H1 (cell line): ENCODE measurements around the gene DPP4. TPM values are rescaled to one million over a fixed set of nuclear protein-coding genes. Genes with fewer than 3 reads are reported as not detected.

Experiments used
- CTCF ChIA-PET: fragments of 300-600 bp; sonication (Branson Sonifier 250); formaldehyde crosslinking; loops from one replicate; lab custom pipeline; 2021; ENCODE audit not compliant: partially characterized antibody; lab: Charles Lee
- POLR2A ChIA-PET: fragments of 300-600 bp; sonication (Branson Sonifier 250); formaldehyde crosslinking; loops from one replicate; lab custom pipeline; 2021; ENCODE audit warnings: inconsistent platforms; ENCODE audit not compliant: partially characterized antibody; lab: Charles Lee
- DNase-seq, 2 experiments: peaks; one replicate each; pipeline versions ENCODE4 v3.0.0 to v3.0.0-alpha.2; 2010 to 2022; ENCODE audit warnings: low spot score in 2 of 2, low read depth in 1 of 2, mixed read lengths in 1 of 2
- FAIRE-seq: peaks from 2 replicates; lab custom pipeline; 2011; peaks lifted over from hg19 to GRCh38; lab: Jason Lieb, UNC
- H2AFZ ChIP-seq: 2 replicates; pipeline ENCODE4 v1.8.1; 2012; ENCODE audit warnings: low read length, inconsistent platforms
- H2AK5ac ChIP-seq: 2 replicates; pipeline ENCODE4 v1.6.1; 2013; ENCODE audit warnings: low read depth, low read length
- H2BK120ac ChIP-seq: replicated peaks from 2 replicates; pipeline ENCODE3; 2013; ENCODE audit warnings: low read depth, low read length, inconsistent platforms
- H2BK12ac ChIP-seq: 2 replicates; pipeline ENCODE4 v1.6.1; 2013; ENCODE audit warnings: low read depth, low read length
- H2BK15ac ChIP-seq: 2 replicates; pipeline ENCODE4 v1.6.1; 2013; ENCODE audit warnings: low read length
- H2BK20ac ChIP-seq: 2 replicates; pipeline ENCODE4 v1.6.1; 2013; ENCODE audit warnings: low read length
- H2BK5ac ChIP-seq: 2 replicates; pipeline ENCODE4 v1.6.1; 2013; ENCODE audit warnings: low read depth, low read length
- H3K14ac ChIP-seq: 2 replicates; pipeline ENCODE4 v1.6.1; 2013; ENCODE audit warnings: inconsistent platforms; ENCODE audit not compliant: insufficient read length
- H3K18ac ChIP-seq: 2 replicates; pipeline ENCODE4 v1.6.1; 2013; ENCODE audit warnings: low read length; ENCODE audit errors: extremely low read depth
- H3K23ac ChIP-seq: 2 replicates; pipeline ENCODE4 v1.6.1; 2013; ENCODE audit warnings: inconsistent platforms; ENCODE audit not compliant: insufficient read length
- H3K23me2 ChIP-seq: 2 replicates; pipeline ENCODE4 v1.6.1; 2013; ENCODE audit warnings: low read depth, low read length
- H3K27ac ChIP-seq: 2 replicates; pipeline ENCODE4 v1.6.1; 2011; ENCODE audit warnings: low read depth, low read length, inconsistent platforms
- H3K27me3 ChIP-seq, 4 experiments: replicated peaks in 1 of 4; 1 replicate in 1 of 4; 2 replicates in 3 of 4; pipeline versions ENCODE4 v1.6.1 to v1.8.1; 2011 to 2013; ENCODE audit warnings: low read length in 3 of 4, mild to moderate bottlenecking in 3 of 4, inconsistent platforms in 2 of 4, mixed read lengths in 2 of 4, moderate library complexity in 1 of 4; ENCODE audit not compliant: control insufficient read depth in 3 of 4, insufficient read depth in 3 of 4; ENCODE audit errors: extremely low read depth in 1 of 4
- H3K36me3 ChIP-seq, 4 experiments: 2 replicates each; pipeline versions ENCODE4 v1.6.1 to v1.8.1; 2011 to 2013; ENCODE audit warnings: mild to moderate bottlenecking in 4 of 4, low read length in 3 of 4, moderate library complexity in 2 of 4, control low read depth in 1 of 4, inconsistent platforms in 1 of 4; ENCODE audit not compliant: insufficient read depth in 4 of 4, control insufficient read depth in 2 of 4
- H3K4ac ChIP-seq: replicated peaks from 2 replicates; pipeline ENCODE3; 2013; ENCODE audit warnings: low read length, low read depth, mixed read lengths, inconsistent platforms; ENCODE audit not compliant: insufficient read length
- H3K4me1 ChIP-seq, 4 experiments: replicated peaks in 1 of 4; 1 replicate in 1 of 4; 2 replicates in 3 of 4; pipeline versions ENCODE4 v1.6.1 to v1.8.1; 2011 to 2013; ENCODE audit warnings: low read length in 3 of 4, inconsistent platforms in 2 of 4, mixed read lengths in 1 of 4; ENCODE audit not compliant: insufficient read depth in 4 of 4, control insufficient read depth in 3 of 4
- H3K4me2 ChIP-seq, 2 experiments: 2 replicates each; pipeline versions ENCODE4 v1.6.1 to v1.8.1; 2011 to 2013; ENCODE audit warnings: low read depth in 2 of 2, low read length in 2 of 2, control low read depth in 1 of 2, inconsistent platforms in 1 of 2, mild to moderate bottlenecking in 1 of 2; ENCODE audit not compliant: insufficient read depth in 1 of 2
- H3K4me3 ChIP-seq, 4 experiments: fragments of 200-600, 300-600 bp in 1 of 4; sonication (generic), shearing (Covaris generic), sonication (Bioruptor Twin) in 1 of 4; 2 replicates each; pipeline versions ENCODE4 v1.5.1 to v1.8.1; 2011 to 2016; ENCODE audit warnings: low read length in 4 of 4, low read depth in 3 of 4, control low read depth in 2 of 4, inconsistent platforms in 2 of 4, mild to moderate bottlenecking in 2 of 4, mixed read lengths in 1 of 4, moderate library complexity in 1 of 4; ENCODE audit not compliant: insufficient read depth in 2 of 4; ENCODE audit errors: extremely low read depth in 1 of 4
- H3K56ac ChIP-seq: replicated peaks from 2 replicates; pipeline ENCODE3; 2013; ENCODE audit warnings: low read depth, mild to moderate bottlenecking, mixed read lengths, low read length, inconsistent platforms; ENCODE audit not compliant: insufficient read length
- H3K79me1 ChIP-seq: 2 replicates; pipeline ENCODE4 v1.6.1; 2013; ENCODE audit warnings: low read depth, low read length, control low read depth
- H3K79me2 ChIP-seq, 2 experiments: 2 replicates each; pipeline versions ENCODE4 v1.6.1 to v1.8.1; 2012 to 2013; ENCODE audit warnings: low read length in 2 of 2, mild to moderate bottlenecking in 2 of 2, inconsistent platforms in 1 of 2; ENCODE audit not compliant: insufficient read depth in 2 of 2, control insufficient read depth in 1 of 2
- H3K9ac ChIP-seq, 4 experiments: replicated peaks in 1 of 4; 1 replicate in 1 of 4; 2 replicates in 3 of 4; pipeline versions ENCODE4 v1.6.1 to v1.8.1; 2011 to 2013; ENCODE audit warnings: low read depth in 3 of 4, low read length in 3 of 4, control low read depth in 2 of 4, mild to moderate bottlenecking in 2 of 4, moderate library complexity in 2 of 4, inconsistent platforms in 1 of 4; ENCODE audit errors: extremely low read depth in 1 of 4
- H3K9me3 ChIP-seq, 2 experiments: 2 replicates each; pipeline versions ENCODE4 v1.6.1 to v1.8.1; 2012 to 2013; ENCODE audit warnings: mild to moderate bottlenecking in 2 of 2, moderate library complexity in 2 of 2, control low read depth in 1 of 2, inconsistent platforms in 1 of 2, low read depth in 1 of 2, low read length in 1 of 2, mixed read lengths in 1 of 2; ENCODE audit not compliant: insufficient read depth in 2 of 2
- H4K20me1 ChIP-seq, 2 experiments: replicated peaks in 1 of 2; 2 replicates each; pipeline versions ENCODE3 to v1.8.1; 2011 to 2013; ENCODE audit warnings: inconsistent platforms in 2 of 2, low read length in 2 of 2, mild to moderate bottlenecking in 1 of 2; ENCODE audit not compliant: insufficient read depth in 2 of 2, control insufficient read depth in 1 of 2
- H4K5ac ChIP-seq: 2 replicates; pipeline ENCODE4 v1.6.1; 2013; ENCODE audit warnings: low read length, low read depth, mixed read lengths, inconsistent platforms; ENCODE audit not compliant: insufficient read length
- H4K8ac ChIP-seq: 2 replicates; pipeline ENCODE4 v1.8.0; 2013; ENCODE audit warnings: mild to moderate bottlenecking, moderate library complexity, low read length, inconsistent platforms; ENCODE audit not compliant: insufficient read depth; ENCODE audit errors: extremely low read depth
- H4K91ac ChIP-seq: replicated peaks from 2 replicates; pipeline ENCODE3; 2013; ENCODE audit warnings: low read length, mixed read lengths, inconsistent platforms; ENCODE audit not compliant: insufficient read length
- KDM5A ChIP-seq: fragments of 200-600 bp; IDR thresholded peaks from 2 replicates; pipeline ENCODE4 v1.7.1; 2012; ENCODE audit warnings: mild to moderate bottlenecking, low read length, inconsistent platforms, mixed read lengths
- SIRT6 ChIP-seq: IDR thresholded peaks from one replicate; pipeline ENCODE4 v1.7.1; 2012; ENCODE audit warnings: low read length, inconsistent platforms
- TAF7 ChIP-seq: optimal IDR thresholded peaks from 2 replicates; pipeline ENCODE3; 2011; ENCODE audit warnings: low read depth, mild to moderate bottlenecking, inconsistent platforms, low read length, moderate library complexity, borderline replicate concordance
- ZNF274 ChIP-seq: IDR thresholded peaks from 2 replicates; pipeline ENCODE4 v1.7.0; 2012; ENCODE audit warnings: low read length, borderline replicate concordance; ENCODE audit errors: extremely low read depth
- WGBS, 2 experiments: shearing (Covaris generic) in 1 of 2; methylation state at CpG; one replicate each; pipeline versions ENCODE4 v1.1.6 to v1.1.7; 2013 to 2015; ENCODE audit warnings: low lambda C conversion rate in 2 of 2, mixed read lengths in 2 of 2, inconsistent platforms in 1 of 2, low coverage in 1 of 2, missing lambda C conversion rate in 1 of 2; ENCODE audit not compliant: insufficient replicate concordance in 2 of 2, insufficient coverage in 1 of 2, insufficient read length in 1 of 2; ENCODE audit errors: extremely low coverage in 1 of 2, missing lambda C conversion rate in 1 of 2; 5-methylcytosine and 5-hydroxymethylcytosine counted together
- polyA plus RNA-seq, 7 experiments: library from polyadenylated mRNA; depleted of rRNA in 3 of 7; stranded (reverse) in 5 of 7; unstranded in 2 of 7; fragments of >200 nt in 5 of 7; fragments of 200-250 nt in 2 of 7; gene quantifications; 1 replicate in 5 of 7; 2 replicates in 1 of 7; 4 replicates in 1 of 7; pipeline versions ENCODE4 v1.2.1 to v1.2.3, GENCODE V29; 2011 to 2013; ENCODE audit warnings: missing spikeins in 2 of 7, mixed read lengths in 2 of 7
- total RNA-seq: library from RNA; stranded (reverse); fragmentation: NEBNext Ultra II Directional; extraction: Animal tissue kit (Norgen Biotek cat#: 25700); gene quantifications from 2 replicates; pipeline ENCODE4 v1.2.1, GENCODE V29; 2021

Gene DPP4
- total and polyA plus RNA-seq, 2 of the 8 experiments (the other 6 are each of a cell fraction or from before 2014, with no cell fraction given) = 1.3 to 3.1 TPM

- Histone ChIP-seq H2BK120ac (no peak overlapping the region), H3K4me2 (no peak overlapping the region), H3K23ac (no peak overlapping the region), H3K14ac (no peak overlapping the region), H2BK20ac (no peak overlapping the region), H3K79me2 (no peaks in the 10 kb centered on the region), H2AFZ (no peak overlapping the region), H3K36me3 (no peaks in the 10 kb centered on the region), H4K5ac (no peak overlapping the region), H3K4me3 (no peak overlapping the region), H3K9ac (no peak overlapping the region), H2AK5ac (no peak overlapping the region), H4K20me1 (no peaks in the 10 kb centered on the region), H3K18ac (no peak overlapping the region), H3K79me1 (no peaks in the 10 kb centered on the region), H4K91ac (no peak overlapping the region), H3K4ac (no peak overlapping the region), H3K56ac (no peak overlapping the region), H3K23me2 (no peaks in the 10 kb centered on the region), H3K27me3 (no peaks in the 10 kb centered on the region), H3K9me3 (no peaks in the 10 kb centered on the region), H4K8ac (no peak overlapping the region), H2BK15ac (no peak overlapping the region), H3K27ac (no peak overlapping the region), H2BK12ac (no peak overlapping the region), H2BK5ac (no peak overlapping the region), H3K4me1 (peaks cover 0 to 6% (median 0%) of the 10 kb centered on the region in 4 experiments; a peak in 1 of 7 replicates)
- no peak for FAIRE-seq
- POLR2A ChIA-PET = no interaction called here
- DNase-seq = no peak
- CTCF ChIA-PET = no interaction called here
- WGBS, 2 experiments = 96% methylated on average over 1 of the region's 1 CpG; no CpG with 5 or more reads in 1 of the 2 experiments
- TF ChIP-seq ZNF274 (no peak), TAF7 (no peak), SIRT6 (no peak), KDM5A (no peak)
These were observed 108.0 kb downstream of the DPP4 start for GRCh38 chr2:161965994-161966393.
